ENCODE results near the gene ZNF655. TPM values are rescaled to one million over a fixed set of nuclear protein-coding genes. Genes with fewer than 3 reads are reported as not detected.

Gene ZNF655
- total and polyA plus RNA-seq, 2 experiments from 2014 or later, result 20.6 to 55.8 TPM

DNA sequence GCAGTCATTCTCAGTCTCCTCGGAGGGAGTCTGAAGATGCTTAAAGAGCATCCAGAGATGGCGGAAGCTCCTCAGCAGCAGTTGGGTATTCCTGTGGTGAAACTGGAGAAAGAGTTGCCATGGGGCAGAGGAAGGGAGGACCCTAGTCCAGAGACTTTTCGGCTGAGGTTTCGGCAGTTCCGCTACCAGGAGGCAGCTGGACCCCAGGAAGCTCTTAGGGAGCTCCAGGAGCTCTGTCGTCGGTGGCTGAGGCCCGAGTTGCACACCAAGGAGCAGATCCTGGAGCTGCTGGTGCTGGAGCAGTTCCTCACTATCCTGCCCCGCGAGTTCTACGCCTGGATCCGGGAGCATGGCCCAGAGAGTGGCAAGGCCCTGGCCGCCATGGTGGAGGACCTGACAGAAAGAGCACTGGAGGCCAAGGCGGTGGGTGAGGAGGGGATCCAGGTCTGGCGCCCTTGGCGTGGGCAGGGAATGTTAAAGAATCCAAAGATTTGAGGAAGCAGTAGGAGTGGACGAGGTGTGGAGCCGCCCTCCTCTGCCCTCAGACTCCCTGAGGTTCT, 61.2 kb downstream of the ZNF655 start:
- Mint-ChIP-seq H3K36me3 (ENCODE audit: low read depth) (peaks cover 67% of the 10 kb centered on the region), H3K4me1 (peaks cover 9% of the 10 kb centered on the region), H3K27ac (no peak overlapping the region), H3K27me3 (ENCODE audit: insufficient read depth, low read depth, poor library complexity) (peaks cover 21% of the 10 kb centered on the region), H3K4me3 (no peak overlapping the region), H3K9me3 (no peaks in the 10 kb centered on the region)
- TF ChIP-seq, protein P1, sequence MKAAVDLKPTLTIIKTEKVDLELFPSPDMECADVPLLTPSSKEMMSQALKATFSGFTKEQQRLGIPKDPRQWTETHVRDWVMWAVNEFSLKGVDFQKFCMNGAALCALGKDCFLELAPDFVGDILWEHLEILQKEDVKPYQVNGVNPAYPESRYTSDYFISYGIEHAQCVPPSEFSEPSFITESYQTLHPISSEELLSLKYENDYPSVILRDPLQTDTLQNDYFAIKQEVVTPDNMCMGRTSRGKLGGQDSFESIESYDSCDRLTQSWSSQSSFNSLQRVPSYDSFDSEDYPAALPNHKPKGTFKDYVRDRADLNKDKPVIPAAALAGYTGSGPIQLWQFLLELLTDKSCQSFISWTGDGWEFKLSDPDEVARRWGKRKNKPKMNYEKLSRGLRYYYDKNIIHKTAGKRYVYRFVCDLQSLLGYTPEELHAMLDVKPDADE (IDR thresholded peaks at IDR 0.05), result no peak
- TF ChIP-seq ZNF331 (CRISPR knock-in tag; IDR thresholded peaks at IDR 0.05; ENCODE audit: low read depth) (no peak), NANOG (IDR thresholded peaks at IDR 0.05; ENCODE audit: borderline replicate concordance) (no peak), EZH2phosphoT487 (IDR thresholded peaks at IDR 0.05; ENCODE audit: unreplicated experiment) (no peak), POLR2AphosphoS5 (IDR thresholded peaks at IDR 0.05; ENCODE audit: low read depth) (no peak), CREB1 (CRISPR knock-in tag; IDR thresholded peaks at IDR 0.05; ENCODE audit: low read depth) (no peak), JUNB (IDR thresholded peaks at IDR 0.05; ENCODE audit: unreplicated experiment) (no peak), ZNF114 (CRISPR knock-in tag; IDR thresholded peaks at IDR 0.05) (no peak), STAT1 (IDR thresholded peaks at IDR 0.05; ENCODE audit: unreplicated experiment) (no peak), EZH2 (IDR thresholded peaks at IDR 0.05; ENCODE audit: low read depth, unreplicated experiment) (no peak)
- TF ChIP-seq, protein P2, sequence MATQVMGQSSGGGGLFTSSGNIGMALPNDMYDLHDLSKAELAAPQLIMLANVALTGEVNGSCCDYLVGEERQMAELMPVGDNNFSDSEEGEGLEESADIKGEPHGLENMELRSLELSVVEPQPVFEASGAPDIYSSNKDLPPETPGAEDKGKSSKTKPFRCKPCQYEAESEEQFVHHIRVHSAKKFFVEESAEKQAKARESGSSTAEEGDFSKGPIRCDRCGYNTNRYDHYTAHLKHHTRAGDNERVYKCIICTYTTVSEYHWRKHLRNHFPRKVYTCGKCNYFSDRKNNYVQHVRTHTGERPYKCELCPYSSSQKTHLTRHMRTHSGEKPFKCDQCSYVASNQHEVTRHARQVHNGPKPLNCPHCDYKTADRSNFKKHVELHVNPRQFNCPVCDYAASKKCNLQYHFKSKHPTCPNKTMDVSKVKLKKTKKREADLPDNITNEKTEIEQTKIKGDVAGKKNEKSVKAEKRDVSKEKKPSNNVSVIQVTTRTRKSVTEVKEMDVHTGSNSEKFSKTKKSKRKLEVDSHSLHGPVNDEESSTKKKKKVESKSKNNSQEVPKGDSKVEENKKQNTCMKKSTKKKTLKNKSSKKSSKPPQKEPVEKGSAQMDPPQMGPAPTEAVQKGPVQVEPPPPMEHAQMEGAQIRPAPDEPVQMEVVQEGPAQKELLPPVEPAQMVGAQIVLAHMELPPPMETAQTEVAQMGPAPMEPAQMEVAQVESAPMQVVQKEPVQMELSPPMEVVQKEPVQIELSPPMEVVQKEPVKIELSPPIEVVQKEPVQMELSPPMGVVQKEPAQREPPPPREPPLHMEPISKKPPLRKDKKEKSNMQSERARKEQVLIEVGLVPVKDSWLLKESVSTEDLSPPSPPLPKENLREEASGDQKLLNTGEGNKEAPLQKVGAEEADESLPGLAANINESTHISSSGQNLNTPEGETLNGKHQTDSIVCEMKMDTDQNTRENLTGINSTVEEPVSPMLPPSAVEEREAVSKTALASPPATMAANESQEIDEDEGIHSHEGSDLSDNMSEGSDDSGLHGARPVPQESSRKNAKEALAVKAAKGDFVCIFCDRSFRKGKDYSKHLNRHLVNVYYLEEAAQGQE (IDR thresholded peaks at IDR 0.05; ENCODE audit: unreplicated experiment), result no peak
- TF ChIP-seq, protein P3, sequence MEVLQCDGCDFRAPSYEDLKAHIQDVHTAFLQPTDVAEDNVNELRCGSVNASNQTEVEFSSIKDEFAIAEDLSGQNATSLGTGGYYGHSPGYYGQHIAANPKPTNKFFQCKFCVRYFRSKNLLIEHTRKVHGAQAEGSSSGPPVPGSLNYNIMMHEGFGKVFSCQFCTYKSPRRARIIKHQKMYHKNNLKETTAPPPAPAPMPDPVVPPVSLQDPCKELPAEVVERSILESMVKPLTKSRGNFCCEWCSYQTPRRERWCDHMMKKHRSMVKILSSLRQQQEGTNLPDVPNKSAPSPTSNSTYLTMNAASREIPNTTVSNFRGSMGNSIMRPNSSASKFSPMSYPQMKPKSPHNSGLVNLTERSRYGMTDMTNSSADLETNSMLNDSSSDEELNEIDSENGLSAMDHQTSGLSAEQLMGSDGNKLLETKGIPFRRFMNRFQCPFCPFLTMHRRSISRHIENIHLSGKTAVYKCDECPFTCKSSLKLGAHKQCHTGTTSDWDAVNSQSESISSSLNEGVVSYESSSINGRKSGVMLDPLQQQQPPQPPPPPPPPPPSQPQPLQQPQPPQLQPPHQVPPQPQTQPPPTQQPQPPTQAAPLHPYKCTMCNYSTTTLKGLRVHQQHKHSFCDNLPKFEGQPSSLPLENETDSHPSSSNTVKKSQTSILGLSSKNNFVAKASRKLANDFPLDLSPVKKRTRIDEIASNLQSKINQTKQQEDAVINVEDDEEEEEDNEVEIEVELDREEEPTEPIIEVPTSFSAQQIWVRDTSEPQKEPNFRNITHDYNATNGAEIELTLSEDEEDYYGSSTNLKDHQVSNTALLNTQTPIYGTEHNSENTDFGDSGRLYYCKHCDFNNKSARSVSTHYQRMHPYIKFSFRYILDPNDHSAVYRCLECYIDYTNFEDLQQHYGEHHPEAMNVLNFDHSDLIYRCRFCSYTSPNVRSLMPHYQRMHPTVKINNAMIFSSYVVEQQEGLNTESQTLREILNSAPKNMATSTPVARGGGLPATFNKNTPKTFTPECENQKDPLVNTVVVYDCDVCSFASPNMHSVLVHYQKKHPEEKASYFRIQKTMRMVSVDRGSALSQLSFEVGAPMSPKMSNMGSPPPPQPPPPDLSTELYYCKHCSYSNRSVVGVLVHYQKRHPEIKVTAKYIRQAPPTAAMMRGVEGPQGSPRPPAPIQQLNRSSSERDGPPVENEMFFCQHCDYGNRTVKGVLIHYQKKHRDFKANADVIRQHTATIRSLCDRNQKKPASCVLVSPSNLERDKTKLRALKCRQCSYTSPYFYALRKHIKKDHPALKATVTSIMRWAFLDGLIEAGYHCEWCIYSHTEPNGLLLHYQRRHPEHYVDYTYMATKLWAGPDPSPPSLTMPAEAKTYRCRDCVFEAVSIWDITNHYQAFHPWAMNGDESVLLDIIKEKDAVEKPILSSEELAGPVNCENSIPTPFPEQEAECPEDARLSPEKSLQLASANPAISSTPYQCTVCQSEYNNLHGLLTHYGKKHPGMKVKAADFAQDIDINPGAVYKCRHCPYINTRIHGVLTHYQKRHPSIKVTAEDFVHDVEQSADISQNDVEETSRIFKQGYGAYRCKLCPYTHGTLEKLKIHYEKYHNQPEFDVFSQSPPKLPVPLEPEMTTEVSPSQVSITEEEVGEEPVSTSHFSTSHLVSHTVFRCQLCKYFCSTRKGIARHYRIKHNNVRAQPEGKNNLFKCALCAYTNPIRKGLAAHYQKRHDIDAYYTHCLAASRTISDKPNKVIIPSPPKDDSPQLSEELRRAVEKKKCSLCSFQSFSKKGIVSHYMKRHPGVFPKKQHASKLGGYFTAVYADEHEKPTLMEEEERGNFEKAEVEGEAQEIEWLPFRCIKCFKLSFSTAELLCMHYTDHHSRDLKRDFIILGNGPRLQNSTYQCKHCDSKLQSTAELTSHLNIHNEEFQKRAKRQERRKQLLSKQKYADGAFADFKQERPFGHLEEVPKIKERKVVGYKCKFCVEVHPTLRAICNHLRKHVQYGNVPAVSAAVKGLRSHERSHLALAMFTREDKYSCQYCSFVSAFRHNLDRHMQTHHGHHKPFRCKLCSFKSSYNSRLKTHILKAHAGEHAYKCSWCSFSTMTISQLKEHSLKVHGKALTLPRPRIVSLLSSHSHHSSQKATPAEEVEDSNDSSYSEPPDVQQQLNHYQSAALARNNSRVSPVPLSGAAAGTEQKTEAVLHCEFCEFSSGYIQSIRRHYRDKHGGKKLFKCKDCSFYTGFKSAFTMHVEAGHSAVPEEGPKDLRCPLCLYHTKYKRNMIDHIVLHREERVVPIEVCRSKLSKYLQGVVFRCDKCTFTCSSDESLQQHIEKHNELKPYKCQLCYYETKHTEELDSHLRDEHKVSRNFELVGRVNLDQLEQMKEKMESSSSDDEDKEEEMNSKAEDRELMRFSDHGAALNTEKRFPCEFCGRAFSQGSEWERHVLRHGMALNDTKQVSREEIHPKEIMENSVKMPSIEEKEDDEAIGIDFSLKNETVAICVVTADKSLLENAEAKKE (CRISPR knock-in tag; IDR thresholded peaks at IDR 0.05), result no peak
- TF ChIP-seq, protein P4, sequence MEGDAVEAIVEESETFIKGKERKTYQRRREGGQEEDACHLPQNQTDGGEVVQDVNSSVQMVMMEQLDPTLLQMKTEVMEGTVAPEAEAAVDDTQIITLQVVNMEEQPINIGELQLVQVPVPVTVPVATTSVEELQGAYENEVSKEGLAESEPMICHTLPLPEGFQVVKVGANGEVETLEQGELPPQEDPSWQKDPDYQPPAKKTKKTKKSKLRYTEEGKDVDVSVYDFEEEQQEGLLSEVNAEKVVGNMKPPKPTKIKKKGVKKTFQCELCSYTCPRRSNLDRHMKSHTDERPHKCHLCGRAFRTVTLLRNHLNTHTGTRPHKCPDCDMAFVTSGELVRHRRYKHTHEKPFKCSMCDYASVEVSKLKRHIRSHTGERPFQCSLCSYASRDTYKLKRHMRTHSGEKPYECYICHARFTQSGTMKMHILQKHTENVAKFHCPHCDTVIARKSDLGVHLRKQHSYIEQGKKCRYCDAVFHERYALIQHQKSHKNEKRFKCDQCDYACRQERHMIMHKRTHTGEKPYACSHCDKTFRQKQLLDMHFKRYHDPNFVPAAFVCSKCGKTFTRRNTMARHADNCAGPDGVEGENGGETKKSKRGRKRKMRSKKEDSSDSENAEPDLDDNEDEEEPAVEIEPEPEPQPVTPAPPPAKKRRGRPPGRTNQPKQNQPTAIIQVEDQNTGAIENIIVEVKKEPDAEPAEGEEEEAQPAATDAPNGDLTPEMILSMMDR (conservative IDR thresholded peaks at IDR 0.05; ENCODE audit: low read depth in 2 of 2), result no peak
- Histone ChIP-seq H3K4me3 (no peak overlapping the region), H4K20me1 (replicated peaks; ENCODE audit: insufficient read depth) (no peaks in the 10 kb centered on the region; the same call in 1 of the 2 replicates), H3K27ac (ENCODE audit: low read depth) (no peak overlapping the region), H3K27me3 (ENCODE audit: insufficient read depth) (no peaks in the 10 kb centered on the region), H3F3A (replicated peaks; ENCODE audit: low read depth) (no peaks in the 10 kb centered on the region), H3K36me3 (ENCODE audit: insufficient read depth) (peaks cover 12% of the 10 kb centered on the region), H3K4me1 (ENCODE audit: insufficient read depth) (peaks cover 5% of the 10 kb centered on the region; the same call in 1 of the 2 replicates), H2AFZ (no peak overlapping the region), H3K79me2 (replicated peaks; ENCODE audit: insufficient read depth) (peaks cover 20% of the 10 kb centered on the region), H3K4me2 (no peak overlapping the region), H3K9me2 (ENCODE audit: insufficient read depth) (no peaks in the 10 kb centered on the region)
- DNase-seq (ENCODE audit: low spot score) (no peak), ATAC-seq (no peak)

Data from GM23338 (cell line).